HUES48 (cell line): ENCODE measurements around the gene ABAT.
"Not testable (repeated sequence)": the region's sequence is repeated elsewhere in the genome, so short reads cannot be mapped to it uniquely, and the experiment has no call there.

ENCODE experiments used
- H3K27ac ChIP-seq: one replicate; pipeline ENCODE4 v1.7.0; 2013; ENCODE audit warnings: low read depth, low read length, inconsistent platforms
- H3K27me3 ChIP-seq: 2 replicates; pipeline ENCODE4 v1.6.1; 2013; ENCODE audit warnings: mild to moderate bottlenecking, low read length; ENCODE audit not compliant: control insufficient read depth, insufficient read depth
- H3K36me3 ChIP-seq: 2 replicates; pipeline ENCODE4 v1.6.1; 2013; ENCODE audit warnings: low read length; ENCODE audit not compliant: control insufficient read depth, insufficient read depth
- H3K4me1 ChIP-seq: 2 replicates; pipeline ENCODE4 v1.6.1; 2013; ENCODE audit warnings: mild to moderate bottlenecking, low read length; ENCODE audit not compliant: control insufficient read depth, insufficient read depth
- H3K4me3 ChIP-seq: 2 replicates; pipeline ENCODE4 v1.5.1; 2013; ENCODE audit warnings: mild to moderate bottlenecking, low read depth, low read length
- H3K9ac ChIP-seq: 2 replicates; pipeline ENCODE4 v1.6.1; 2013; ENCODE audit warnings: mild to moderate bottlenecking, low read depth, low read length, moderate library complexity
- H3K9me3 ChIP-seq: 2 replicates; pipeline ENCODE4 v1.6.1; 2013; ENCODE audit warnings: low read length; ENCODE audit not compliant: control insufficient read depth, insufficient read depth

Gene ABAT

DNA sequence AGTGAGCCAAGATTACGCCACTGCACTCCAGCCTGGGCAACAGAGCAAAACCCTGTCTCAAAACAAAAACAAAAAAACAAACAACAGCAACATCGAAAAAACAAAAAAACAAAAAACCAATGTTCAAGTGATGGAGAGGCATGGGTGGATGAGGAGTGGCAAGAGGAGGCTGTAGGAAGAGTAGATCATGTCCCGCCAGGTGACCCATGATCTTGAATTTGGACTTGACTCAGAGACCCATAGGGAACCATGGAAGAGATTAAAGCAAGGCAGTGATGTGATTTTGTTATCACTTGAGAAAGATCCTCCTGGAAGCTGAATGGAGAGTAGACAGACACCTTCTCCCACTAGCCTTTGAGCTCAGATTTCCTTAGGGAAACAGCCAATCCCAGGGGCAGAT lies 11.2 kb downstream of the ABAT start:
- Histone ChIP-seq H3K36me3 (no peaks in the 10 kb centered on the region), H3K9ac (no peak overlapping the region), H3K9me3 (no peaks in the 10 kb centered on the region), H3K4me3 (no peak overlapping the region), H3K27ac (no peak overlapping the region), H3K27me3 (no peaks in the 10 kb centered on the region), H3K4me1 (peaks cover 8% of the 10 kb centered on the region; the same call in 1 of the 2 replicates)

DNA sequence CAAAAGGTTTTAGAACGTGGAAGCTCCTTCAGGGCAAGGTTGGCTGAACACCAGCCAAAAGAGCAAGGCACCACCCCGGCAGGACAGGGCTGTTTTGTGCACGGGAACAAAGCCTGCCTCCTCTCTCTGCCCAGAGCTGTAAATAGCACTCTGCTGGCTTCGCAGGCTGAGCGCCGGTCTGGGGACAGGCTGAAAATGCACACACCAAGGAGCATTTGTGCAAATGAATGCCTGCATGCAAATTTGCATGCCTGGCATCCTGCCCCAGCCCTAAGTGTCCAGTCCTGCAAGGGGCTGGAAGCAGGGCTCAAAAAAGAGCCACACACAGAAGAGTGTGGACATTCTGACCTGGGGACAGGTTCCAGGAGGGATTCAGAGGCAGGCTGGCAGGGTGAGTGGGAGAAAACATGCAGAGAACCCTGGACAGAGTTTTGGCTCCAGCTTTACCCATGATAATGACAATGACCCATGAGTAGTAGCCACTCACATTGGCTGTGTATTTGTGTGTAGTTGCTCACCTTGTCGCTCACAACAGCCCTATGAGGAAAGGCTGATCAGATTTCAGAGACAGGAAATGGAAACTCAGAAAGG lies 11.7 kb downstream of the ABAT start:
- no peak overlapping the region for H3K9ac ChIP-seq
- H3K9me3 ChIP-seq, result no peaks in the 10 kb centered on the region
- no peaks in the 10 kb centered on the region for H3K36me3 ChIP-seq
- peaks cover 8% of the 10 kb centered on the region; the same call in 1 of the 2 replicates for H3K4me1 ChIP-seq
- H3K27ac ChIP-seq, result no peak overlapping the region
- no peak overlapping the region for H3K4me3 ChIP-seq
- no peaks in the 10 kb centered on the region for H3K27me3 ChIP-seq

DNA sequence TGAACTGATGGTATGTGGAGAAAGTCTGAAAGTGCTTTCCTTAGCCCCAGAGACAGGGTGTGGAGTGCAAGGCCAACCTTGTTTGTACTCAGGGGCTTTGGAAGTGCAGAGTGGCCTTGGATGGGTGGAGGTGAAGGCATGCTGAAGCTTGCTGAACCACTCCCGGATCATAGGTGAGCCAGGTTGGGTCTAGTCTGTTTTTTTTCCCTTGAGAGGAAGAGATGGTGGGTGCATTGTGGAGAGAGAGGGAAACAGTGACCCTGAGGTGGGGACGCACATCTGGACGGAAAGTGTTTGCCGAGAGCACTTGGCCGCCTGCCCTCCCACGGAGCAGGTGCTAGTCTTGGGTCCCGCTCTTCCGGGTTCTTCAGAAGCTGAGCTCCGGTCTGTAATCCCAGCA lies 12.5 kb downstream of the ABAT start:
- H3K9me3 ChIP-seq, result no peaks in the 10 kb centered on the region
- H3K4me3 ChIP-seq, result no peak overlapping the region
- no peak overlapping the region for H3K27ac ChIP-seq
- H3K27me3 ChIP-seq, result no peaks in the 10 kb centered on the region
- H3K36me3 ChIP-seq, result no peaks in the 10 kb centered on the region
- no peak overlapping the region for H3K9ac ChIP-seq
- H3K4me1 ChIP-seq, result peaks cover 8% of the 10 kb centered on the region; the same call in 1 of the 2 replicates

DNA sequence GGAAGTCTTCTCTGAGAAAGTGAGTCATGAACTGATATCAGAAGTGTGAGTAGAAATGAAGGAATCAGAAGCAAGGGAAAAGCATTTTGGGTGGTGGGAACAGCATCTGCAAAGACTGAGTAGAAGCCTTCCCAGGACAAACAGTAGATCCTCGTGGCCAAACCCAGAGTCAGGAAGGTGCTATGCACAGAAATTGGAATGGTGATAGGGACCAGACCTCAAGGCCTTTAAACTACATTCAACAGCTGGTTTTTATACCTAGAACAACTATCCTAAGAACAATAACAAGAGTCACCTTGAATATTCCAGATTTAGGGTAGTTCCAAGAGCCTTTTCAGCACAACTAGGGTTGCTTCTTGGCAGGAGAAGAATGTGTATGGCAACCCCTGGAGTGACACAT lies 15.3 kb downstream of the ABAT start:
- no peak overlapping the region for H3K27ac ChIP-seq
- H3K27me3 ChIP-seq, result no peaks in the 10 kb centered on the region
- peaks cover 8% of the 10 kb centered on the region; the same call in 1 of the 2 replicates for H3K4me1 ChIP-seq
- H3K9me3 ChIP-seq, result no peaks in the 10 kb centered on the region
- H3K4me3 ChIP-seq, result no peak overlapping the region
- H3K9ac ChIP-seq, result no peak overlapping the region
- H3K36me3 ChIP-seq, result no peaks in the 10 kb centered on the region

DNA sequence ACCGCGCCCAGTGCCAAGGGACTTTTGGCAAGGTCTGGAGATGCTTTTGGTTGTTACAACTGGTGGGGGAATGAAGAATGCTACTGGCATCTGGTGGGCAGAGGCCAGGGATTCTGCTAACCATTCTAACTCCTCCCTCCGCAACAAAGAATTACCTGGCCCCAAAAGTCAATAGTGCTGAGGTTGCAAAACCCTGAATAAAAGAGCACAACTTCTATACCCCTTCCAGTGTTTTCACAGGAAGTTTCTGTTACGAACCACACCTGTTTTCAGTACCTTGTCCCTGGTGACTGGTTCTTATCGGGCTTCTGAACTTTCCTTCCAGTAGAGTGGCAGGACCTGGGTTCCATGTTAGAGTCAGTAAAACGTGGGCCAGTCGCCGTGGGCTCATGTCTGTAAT lies 17.3 kb downstream of the ABAT start:
- H3K4me3 ChIP-seq, result no peak overlapping the region
- H3K9ac ChIP-seq, result no peak overlapping the region
- no peak overlapping the region for H3K27ac ChIP-seq
- H3K9me3 ChIP-seq, result no peaks in the 10 kb centered on the region
- no peaks in the 10 kb centered on the region; the same call in 1 of the 2 replicates for H3K4me1 ChIP-seq
- H3K36me3 ChIP-seq, result no peaks in the 10 kb centered on the region
- H3K27me3 ChIP-seq, result no peaks in the 10 kb centered on the region

DNA sequence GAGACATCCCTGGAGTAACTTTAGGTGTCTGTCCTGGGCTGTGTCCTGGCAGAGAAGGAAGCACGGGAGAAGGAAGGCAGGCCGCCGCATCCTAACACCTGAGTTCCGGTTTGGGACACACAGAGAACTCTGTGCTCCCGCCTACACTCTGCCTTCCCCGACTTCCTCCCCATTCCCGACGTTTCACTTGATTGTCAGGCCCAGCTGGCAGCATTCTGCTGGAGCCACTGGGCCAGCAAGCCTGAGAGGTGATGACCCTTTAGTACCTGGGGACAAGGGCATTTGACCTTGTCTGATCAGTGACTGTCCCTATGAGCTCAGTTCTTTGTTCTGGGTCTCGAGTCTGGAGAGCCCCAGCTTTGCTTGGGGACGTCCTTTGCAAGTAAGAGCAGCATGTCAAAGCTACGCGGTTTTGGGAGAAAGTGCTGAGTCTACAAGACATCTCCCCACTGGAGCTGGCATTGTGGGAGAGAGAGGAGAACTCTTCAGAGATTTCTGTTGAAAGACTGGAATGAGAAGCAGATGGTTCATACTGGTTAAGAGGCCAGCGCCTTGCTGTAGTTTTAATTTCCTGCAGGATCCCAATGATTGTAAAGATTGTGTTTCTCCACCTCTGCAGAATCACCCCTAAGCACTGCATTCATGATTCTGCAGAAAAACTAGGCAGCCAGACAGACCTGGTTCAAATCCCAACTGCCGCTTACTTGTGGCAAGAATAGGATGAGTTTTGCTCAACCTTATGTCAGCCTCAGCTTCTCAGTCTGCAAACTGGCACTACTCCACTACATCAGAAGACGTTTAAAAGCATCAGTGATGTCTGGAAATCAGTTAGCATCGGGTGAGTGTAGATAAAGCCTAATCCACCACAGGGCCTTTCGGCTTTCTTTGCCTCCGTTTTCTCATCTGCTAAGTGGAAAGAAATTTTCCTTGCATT lies 20.6 kb downstream of the ABAT start:
- Histone ChIP-seq H3K4me3 (no peak overlapping the region), H3K9ac (no peak overlapping the region), H3K27ac (no peak overlapping the region), H3K9me3 (no peaks in the 10 kb centered on the region), H3K27me3 (no peaks in the 10 kb centered on the region), H3K4me1 (no peaks in the 10 kb centered on the region), H3K36me3 (no peaks in the 10 kb centered on the region)

DNA sequence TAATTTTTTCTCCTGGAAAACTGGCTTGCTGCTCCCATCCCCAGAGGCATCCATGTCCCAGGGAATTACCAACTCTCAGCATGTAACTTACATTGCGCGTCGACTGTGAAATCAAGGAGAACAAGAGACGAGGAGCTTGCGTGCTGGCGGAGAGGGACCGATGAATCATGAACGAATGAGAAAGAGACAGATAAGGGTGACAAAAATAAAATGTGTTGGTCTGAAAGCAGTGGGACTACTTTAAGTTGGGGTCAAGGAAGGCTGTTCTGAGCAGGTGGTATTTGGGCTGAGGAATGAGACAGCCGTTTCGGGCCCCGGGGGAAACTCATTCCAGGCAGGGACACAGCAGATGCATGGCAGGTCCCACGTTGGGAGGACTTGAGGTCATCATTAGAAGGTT lies 22.5 kb downstream of the ABAT start:
- Histone ChIP-seq H3K9ac (no peak overlapping the region), H3K27ac (no peak overlapping the region), H3K4me3 (no peak overlapping the region), H3K36me3 (no peaks in the 10 kb centered on the region), H3K4me1 (no peaks in the 10 kb centered on the region), H3K9me3 (no peaks in the 10 kb centered on the region), H3K27me3 (no peaks in the 10 kb centered on the region)

DNA sequence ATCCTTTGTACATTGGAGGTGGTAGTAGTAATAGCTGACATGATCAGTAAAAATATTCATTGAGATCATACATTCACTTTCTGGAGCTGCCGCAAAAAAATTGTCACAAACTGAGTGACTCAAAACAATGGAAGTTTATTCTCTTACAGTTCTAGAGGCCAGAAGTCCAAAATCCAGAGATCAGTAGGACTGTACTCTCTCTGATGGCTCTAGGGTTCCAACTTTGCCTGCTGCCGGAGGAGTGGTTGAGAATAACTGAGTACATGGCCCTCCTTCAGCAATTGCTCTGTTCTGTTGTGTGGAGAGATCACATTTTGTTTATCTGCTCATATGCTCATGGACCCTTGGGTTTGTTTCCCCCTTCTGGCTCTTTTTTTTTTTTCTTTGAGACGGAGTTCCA lies 23.5 kb downstream of the ABAT start:
- Histone ChIP-seq H3K4me1 (no peaks in the 10 kb centered on the region), H3K27me3 (no peaks in the 10 kb centered on the region), H3K36me3 (no peaks in the 10 kb centered on the region), H3K4me3 (no peak overlapping the region), H3K9me3 (no peaks in the 10 kb centered on the region), H3K9ac (no peak overlapping the region), H3K27ac (no peak overlapping the region)

DNA sequence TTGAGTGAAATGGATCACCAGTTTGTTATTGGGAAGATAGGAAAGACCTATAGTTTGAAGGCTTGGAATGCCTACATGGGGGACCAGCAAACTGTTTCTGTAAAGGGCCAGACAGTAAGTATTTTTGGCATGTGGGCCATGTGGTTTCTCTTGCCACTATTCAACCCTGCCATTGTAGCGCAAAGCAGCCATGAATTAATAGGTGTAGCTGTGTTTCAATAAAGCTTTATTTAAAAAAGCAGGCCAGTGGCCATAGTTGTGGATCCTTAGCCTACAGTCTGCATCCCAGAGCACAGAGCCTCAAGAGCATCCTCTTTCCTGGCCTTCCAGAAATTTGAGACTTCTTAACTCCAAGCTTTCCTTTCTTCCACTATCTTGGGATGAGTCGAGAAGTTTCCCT lies 29.3 kb downstream of the ABAT start:
- no peak overlapping the region for H3K9ac ChIP-seq
- H3K36me3 ChIP-seq, result no peaks in the 10 kb centered on the region
- no peak overlapping the region for H3K27ac ChIP-seq
- H3K9me3 ChIP-seq, result no peaks in the 10 kb centered on the region
- no peaks in the 10 kb centered on the region for H3K27me3 ChIP-seq
- no peak overlapping the region for H3K4me3 ChIP-seq
- H3K4me1 ChIP-seq, result no peaks in the 10 kb centered on the region

DNA sequence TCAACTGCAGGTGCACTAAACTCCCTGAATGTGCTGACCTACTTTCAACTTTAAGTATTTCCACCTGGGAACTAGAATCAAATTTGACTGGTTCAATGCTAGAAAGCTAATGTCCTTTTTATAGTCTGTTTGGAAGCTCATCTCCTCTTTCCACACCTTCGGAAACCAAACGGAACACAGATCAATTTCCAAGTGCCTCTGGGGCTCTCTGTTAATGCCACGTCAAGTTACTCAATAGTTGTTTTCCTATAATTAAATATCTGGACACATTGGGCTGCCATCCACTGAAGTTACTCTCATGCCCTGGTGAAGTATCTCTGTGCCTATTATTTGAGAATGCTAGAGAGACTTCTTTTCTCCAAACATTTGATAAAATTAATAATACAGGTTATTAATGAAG lies 29.7 kb downstream of the ABAT start:
- Histone ChIP-seq H3K9me3 (no peaks in the 10 kb centered on the region), H3K36me3 (no peaks in the 10 kb centered on the region), H3K27me3 (no peaks in the 10 kb centered on the region), H3K4me1 (no peaks in the 10 kb centered on the region), H3K4me3 (no peak overlapping the region), H3K27ac (no peak overlapping the region), H3K9ac (no peak overlapping the region)

DNA sequence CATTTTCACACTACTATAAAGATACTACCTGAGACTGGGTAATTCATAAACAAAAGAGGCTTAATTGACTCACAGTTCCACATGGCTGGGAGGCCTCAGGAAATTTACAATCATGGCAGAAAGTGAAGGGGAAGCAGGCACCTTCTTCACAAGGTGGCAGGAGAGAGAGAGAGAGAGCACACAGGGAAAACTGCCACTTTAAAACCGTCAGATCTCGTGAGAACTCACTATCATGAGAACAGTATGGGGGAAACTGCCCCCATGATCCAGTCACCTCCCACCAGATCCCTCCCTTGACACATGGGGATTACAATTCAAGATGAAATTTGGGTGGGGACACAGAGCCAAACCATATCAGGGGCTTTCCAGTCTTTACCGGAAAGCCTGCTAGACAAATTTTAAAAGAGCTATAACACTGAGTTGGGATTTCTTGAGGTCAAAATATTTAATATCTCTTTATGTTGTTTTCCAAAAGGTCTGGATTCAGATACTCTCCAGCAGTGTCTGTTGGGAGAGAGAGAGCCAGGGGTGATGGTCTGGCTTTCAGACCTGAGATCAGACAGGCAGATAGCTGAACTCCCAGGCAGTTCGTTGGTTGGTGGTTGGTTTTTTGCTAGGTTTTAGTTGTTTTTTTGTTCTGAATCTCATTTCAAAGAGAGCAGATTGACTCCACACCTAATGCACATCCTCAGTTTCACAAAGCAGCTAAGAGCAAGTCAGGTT lies 30.8 kb downstream of the ABAT start:
- H3K9ac ChIP-seq, H3K4me1 ChIP-seq, H3K27me3 ChIP-seq, H3K27ac ChIP-seq, H3K36me3 ChIP-seq, H3K4me3 ChIP-seq, H3K9me3 ChIP-seq: not testable (repeated sequence)
